Aorta (tissue), 5 donors: ENCODE measurements around the gene UBR4. TPM values are rescaled to one million over a fixed set of nuclear protein-coding genes. Genes with fewer than 3 reads are reported as not detected.

Experiments
- ATAC-seq: fragments of 200-7000 bp; cut with Tn5 transposase; one replicate; pipeline ENCODE4 v1.9.1; 2022; ENCODE audit warnings: moderate library complexity; ENCODE audit not compliant: low FRiP score
- DNase-seq, 2 donors: peaks; one replicate each; pipeline ENCODE4 v3.0.0-alpha.2; 2020
- H3K27ac ChIP-seq, 2 donors: one replicate each; pipeline ENCODE4 v1.5.1; 2013; ENCODE audit warnings: low read length in 2 of 2, mild to moderate bottlenecking in 2 of 2, moderate library complexity in 2 of 2, control low read depth in 1 of 2, inconsistent platforms in 1 of 2, low read depth in 1 of 2
- H3K27me3 ChIP-seq, 2 donors: one replicate each; pipeline ENCODE4 v1.6.1; 2013; ENCODE audit warnings: control low read depth in 1 of 2, low read length in 1 of 2, mild to moderate bottlenecking in 1 of 2, moderate library complexity in 1 of 2; ENCODE audit not compliant: insufficient read depth in 2 of 2, control insufficient read depth in 1 of 2
- H3K36me3 ChIP-seq, 2 donors: one replicate each; pipeline ENCODE4 v1.6.1; 2013; ENCODE audit warnings: control low read depth in 1 of 2, low read length in 1 of 2, mild to moderate bottlenecking in 1 of 2; ENCODE audit not compliant: insufficient read depth in 2 of 2, control insufficient read depth in 1 of 2
- H3K4me1 ChIP-seq, 2 donors: one replicate each; pipeline ENCODE4 v1.6.1; 2013; ENCODE audit warnings: low read length in 2 of 2, control low read depth in 1 of 2, mild to moderate bottlenecking in 1 of 2, moderate library complexity in 1 of 2; ENCODE audit not compliant: insufficient read depth in 2 of 2, control insufficient read depth in 1 of 2
- H3K4me3 ChIP-seq, 2 donors: one replicate each; pipeline ENCODE4 v1.5.1; 2013; ENCODE audit warnings: low read length in 2 of 2, control low read depth in 1 of 2, mild to moderate bottlenecking in 1 of 2
- H3K9me3 ChIP-seq: one replicate; pipeline ENCODE4 v1.6.1; 2013; ENCODE audit warnings: mild to moderate bottlenecking, low read length; ENCODE audit not compliant: control insufficient read depth
- WGBS, 2 donors: extraction: QIAGEN DNeasy Blood & Tissue Kit; methylation state at CpG; one replicate each; pipeline ENCODE4 v1.1.7; 2013; 5-methylcytosine and 5-hydroxymethylcytosine counted together
- intact Hi-C, 2 donors: fragments of 100-400 bp; cut with DNase I; formaldehyde crosslinking; loops; one replicate each; pipeline versions ENCODE4 v1.14.2 to v1.15.0; 2022
- polyA plus RNA-seq, 2 donors: library from polyadenylated mRNA; stranded (reverse); fragments of 200-250 nt; gene quantifications; one replicate each; pipeline ENCODE4 v1.2.3, GENCODE V29; 2013
- total RNA-seq, 2 donors: library from RNA; stranded (reverse); fragmentation: NEBNext Ultra II Directional; extraction: Animal tissue kit (Norgen Biotek cat#: 25700); gene quantifications; one replicate each; pipeline ENCODE4 v1.2.1, GENCODE V29; 2021
- donor health status: healthy with polysubstance abuse.
- donor health status: Bipolar disorder and iron deficiency.
- donor health status: DM: no; HTN: no; CAD: no.
- donor health status: DM: no; HTN: no; CAD: no.
- donor health status: DM: yes; HTN: yes; CAD: no.

The UBR4 gene
- total and polyA plus RNA-seq, 4 donors, result 16.4 to 293 (median 187) TPM

DNA sequence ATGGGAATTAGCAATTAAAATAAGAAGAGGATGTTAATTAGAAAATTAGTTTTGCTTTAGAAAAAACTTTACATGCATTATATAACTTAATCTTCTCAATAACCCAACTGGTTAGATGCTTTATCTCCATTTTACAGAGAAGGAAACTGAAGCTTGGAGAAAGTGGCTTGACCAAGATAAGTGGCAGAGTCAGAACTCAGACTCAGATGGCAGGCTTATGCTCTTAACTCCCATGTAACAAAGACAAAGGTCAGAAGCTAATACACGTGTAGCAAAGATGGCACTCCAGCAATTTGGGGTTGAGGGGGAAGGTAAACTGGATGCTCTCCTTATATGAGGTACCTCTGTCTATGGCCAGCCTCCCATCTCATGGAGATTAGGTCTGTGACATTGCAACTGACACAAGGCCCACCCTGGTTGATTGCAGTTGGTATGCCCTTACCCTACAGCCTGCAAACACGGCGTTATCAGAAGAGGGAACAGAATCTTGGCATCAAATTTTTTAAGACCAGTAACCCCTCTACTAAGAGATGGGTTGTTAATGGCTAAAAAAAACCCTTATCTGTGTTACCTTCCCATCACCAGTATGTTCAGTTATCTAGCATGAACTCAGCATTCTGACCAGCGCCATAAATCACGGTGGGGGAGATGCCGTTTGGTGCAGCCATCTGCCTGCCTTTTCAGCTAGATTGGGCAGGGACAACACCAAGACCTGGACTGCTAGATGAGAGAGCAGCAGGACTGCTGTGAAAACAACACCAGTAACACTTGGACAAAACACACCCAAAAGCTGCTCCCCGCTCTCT, 97.0 kb downstream of the UBR4 start:
- Histone ChIP-seq H3K9me3 (no peaks in the 10 kb centered on the region), H3K36me3 (peaks cover 19 to 39% of the 10 kb centered on the region in 2 donors), H3K4me1 (no peaks in the 10 kb centered on the region), H3K4me3 (no peak overlapping the region), H3K27ac (no peak overlapping the region), H3K27me3 (no peaks in the 10 kb centered on the region)
- DNase-seq (no peak), ATAC-seq (no peak)
- intact Hi-C loops, result no loop called here
- 78 to 80% methylated on average over 7 of the region's 7 CpGs for WGBS, 2 donors

DNA sequence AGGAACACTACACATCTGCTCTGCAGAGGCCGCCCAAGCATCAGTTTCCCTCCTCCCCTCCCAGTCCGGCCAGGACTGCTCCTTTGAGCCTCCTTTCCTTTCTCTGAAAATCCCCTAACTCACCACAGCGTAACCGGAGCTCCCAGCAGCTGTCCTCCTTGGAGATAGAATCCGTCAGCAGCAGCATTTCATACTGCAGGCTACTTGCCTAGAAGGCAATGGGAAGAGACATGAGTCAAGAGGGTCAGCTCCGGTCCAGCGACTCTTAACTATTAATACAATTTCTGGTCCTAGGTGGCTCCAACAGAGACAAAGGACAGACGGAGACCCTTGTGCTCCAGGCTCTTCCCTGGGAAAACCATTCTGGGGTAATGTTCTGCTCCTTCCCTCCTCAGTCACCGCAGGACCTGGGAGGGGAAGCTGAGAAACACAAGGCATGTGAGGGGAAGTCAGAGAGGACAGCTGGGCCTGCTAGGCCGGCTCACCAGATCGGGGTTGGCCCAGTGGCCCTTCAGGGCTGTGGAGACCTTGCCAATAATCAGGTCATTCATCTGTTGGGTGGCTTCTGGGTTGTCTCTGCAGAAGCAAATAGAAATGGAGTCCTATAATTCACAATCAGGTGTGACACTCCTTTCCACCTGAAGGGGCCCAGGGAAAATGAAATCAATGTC, 99.7 kb downstream of the UBR4 start:
- ATAC-seq (no peak), DNase-seq (no peak)
- H3K27ac ChIP-seq, result no peak overlapping the region
- peaks cover 12 to 39% of the 10 kb centered on the region in 2 donors for H3K36me3 ChIP-seq
- 91 to 92% methylated on average over 11 of the region's 11 CpGs for WGBS, 2 donors
- no peaks in the 10 kb centered on the region for H3K4me1 ChIP-seq
- H3K9me3 ChIP-seq, result no peaks in the 10 kb centered on the region
- no peak overlapping the region for H3K4me3 ChIP-seq
- H3K27me3 ChIP-seq, result no peaks in the 10 kb centered on the region
- intact Hi-C loops, result no loop called here

DNA sequence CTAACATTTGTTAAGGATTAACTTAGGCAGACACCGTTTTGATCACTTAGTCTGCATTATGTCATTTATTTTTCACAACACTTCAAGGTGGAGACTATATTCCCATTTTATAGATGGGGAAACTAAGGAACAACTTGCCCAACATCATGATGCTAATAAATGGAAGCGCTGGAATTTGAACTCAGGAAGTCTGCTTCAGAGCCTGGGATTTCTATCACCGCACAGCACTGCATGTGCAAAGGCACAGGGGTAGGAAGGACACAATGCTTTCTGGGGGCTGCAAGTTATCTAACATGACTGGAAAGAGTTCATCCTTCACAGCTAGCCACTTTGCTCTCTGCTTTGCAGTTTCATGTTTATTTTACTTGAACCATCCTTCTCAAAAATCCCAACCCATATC, 100.5 kb downstream of the UBR4 start:
- Histone ChIP-seq H3K4me3 (no peak overlapping the region), H3K36me3 (peaks cover 18 to 45% of the 10 kb centered on the region in 2 donors)
- 84 to 91% methylated on average over 3 of the region's 3 CpGs for WGBS, 2 donors

DNA sequence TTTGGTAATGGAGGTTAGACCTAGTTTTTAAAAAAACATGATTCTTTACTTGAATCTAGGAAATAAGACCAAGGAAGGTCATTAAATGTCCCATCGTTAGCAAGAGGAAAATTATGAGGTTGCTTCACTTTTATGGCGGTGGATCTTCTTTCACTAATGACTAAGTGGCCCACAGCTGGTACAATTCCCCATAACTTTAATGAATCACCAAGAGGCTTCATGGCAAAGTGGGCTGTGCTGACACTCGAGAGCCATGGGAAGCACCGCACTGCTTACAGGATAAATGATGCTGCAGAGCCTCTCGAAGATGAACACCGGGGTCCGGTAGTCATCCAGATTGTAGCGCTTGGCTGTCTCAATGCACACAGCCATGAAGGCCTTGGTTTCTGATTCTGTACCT, 108.8 kb downstream of the UBR4 start:
- intact Hi-C loops, result no loop called here
- peaks cover 36 to 40% of the 10 kb centered on the region in 2 donors for H3K36me3 ChIP-seq

More for the DNA sequence above, 100.5 kb downstream of the UBR4 start:
- no peaks in the 10 kb centered on the region for H3K4me1 ChIP-seq
- no peak overlapping the region for H3K27ac ChIP-seq
- no peak for DNase-seq
- intact Hi-C loops, result no loop called here
- no peaks in the 10 kb centered on the region for H3K27me3 ChIP-seq
- no peaks in the 10 kb centered on the region for H3K9me3 ChIP-seq
- no peak for ATAC-seq

DNA sequence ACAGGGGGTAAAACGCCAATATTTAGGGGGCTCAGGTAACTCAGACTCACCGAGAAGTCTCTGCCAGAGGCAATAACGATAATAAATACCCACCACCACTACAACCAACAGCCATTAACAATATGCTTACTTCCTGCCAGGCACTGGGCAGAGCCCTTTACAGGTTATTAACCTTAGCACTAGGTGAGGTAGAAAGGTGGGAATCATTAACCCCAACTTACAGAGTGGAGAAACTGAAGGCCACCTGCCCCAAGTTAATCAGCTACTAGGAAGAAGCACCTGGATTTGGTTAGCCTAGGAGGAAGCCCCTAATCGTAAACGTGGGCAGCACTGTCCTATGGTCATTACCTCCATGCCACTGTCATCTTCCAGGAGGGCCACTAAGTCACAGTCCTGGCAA, 110.0 kb downstream of the UBR4 start:
- no peak for DNase-seq
- no peaks in the 10 kb centered on the region for H3K9me3 ChIP-seq
- H3K27ac ChIP-seq, result no peak overlapping the region
- H3K4me1 ChIP-seq, result no peaks in the 10 kb centered on the region
- ATAC-seq, result no peak
- no peaks in the 10 kb centered on the region for H3K27me3 ChIP-seq
- WGBS, 2 donors, result 94% methylated on average over 5 of the region's 5 CpGs
- intact Hi-C loops, result no loop called here
- peaks cover 35 to 37% of the 10 kb centered on the region in 2 donors for H3K36me3 ChIP-seq
- H3K4me3 ChIP-seq, result no peak overlapping the region

More for the DNA sequence above, 108.8 kb downstream of the UBR4 start:
- WGBS, 2 donors, result 91 to 94% methylated on average over 8 of the region's 8 CpGs
- ATAC-seq (no peak), DNase-seq (no peak)
- H3K27ac ChIP-seq, result no peak overlapping the region
- no peaks in the 10 kb centered on the region for H3K9me3 ChIP-seq
- no peaks in the 10 kb centered on the region for H3K27me3 ChIP-seq
- H3K4me1 ChIP-seq, result no peaks in the 10 kb centered on the region
- no peak overlapping the region for H3K4me3 ChIP-seq

DNA sequence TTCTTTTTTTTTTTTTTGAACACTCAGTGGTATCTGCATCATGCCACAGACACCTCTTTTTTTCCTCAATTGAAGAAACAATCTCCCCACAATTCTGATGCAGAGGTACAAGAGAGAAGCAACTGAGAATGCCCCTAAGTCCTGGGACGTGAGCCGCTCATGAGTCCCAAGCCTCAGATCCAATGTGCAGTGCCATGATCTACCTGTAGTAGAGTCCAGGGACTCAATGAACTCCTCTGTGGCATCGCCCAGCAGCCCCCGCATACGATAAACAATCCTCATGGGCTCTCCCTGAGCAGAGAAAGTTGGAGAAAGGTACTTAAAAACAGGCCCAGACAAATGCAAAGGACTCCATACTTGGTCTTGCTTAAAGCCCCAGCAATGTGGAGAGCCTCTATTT, 113.1 kb downstream of the UBR4 start:
- Histone ChIP-seq H3K36me3 (peaks cover 27 to 33% of the 10 kb centered on the region in 2 donors), H3K27ac (no peak overlapping the region), H3K4me3 (no peak overlapping the region), H3K4me1 (no peaks in the 10 kb centered on the region), H3K9me3 (no peaks in the 10 kb centered on the region), H3K27me3 (no peaks in the 10 kb centered on the region)
- 88% methylated on average over 5 of the region's 5 CpGs for WGBS, 2 donors
- DNase-seq (no peak), ATAC-seq (no peak)
- intact Hi-C loops, result no loop called here

DNA sequence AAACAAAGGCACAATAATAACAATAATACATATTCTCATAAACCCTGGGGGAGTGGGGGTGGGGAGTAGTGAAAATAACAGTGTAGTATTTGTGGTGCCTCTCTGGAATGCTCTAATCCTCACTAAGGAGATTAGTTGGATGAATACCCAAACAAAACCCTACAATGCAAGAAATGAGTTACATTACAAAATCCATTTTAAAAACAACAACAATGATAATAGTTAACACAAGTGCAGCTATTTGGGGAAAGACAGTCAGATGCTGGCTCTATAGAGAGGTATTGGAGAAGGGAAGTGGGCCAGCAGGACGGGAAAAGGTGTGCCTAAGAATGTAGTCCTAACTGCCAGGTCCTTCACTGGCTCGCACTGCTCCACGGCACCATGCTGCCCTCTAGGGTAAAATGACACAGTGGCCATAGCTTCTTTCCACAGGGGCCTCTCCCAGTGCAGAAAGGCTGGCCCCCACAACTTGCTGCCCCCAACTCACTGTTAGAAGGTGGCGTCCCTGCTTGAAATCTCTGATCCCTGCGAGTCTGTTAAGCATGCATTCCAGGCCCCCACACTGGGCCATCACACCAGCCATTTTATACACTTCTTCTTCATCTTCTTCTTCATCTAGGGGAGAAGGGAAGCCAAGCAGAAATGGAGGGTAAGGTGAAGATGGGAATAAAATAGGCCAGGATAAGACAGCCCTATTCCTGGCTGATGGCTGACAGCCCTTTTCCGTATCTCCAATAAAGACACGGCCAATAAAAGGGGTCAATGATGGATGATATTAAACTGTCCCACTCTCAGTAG, 113.8 kb downstream of the UBR4 start:
- intact Hi-C loops, result no loop called here
- no peaks in the 10 kb centered on the region for H3K4me1 ChIP-seq

DNA sequence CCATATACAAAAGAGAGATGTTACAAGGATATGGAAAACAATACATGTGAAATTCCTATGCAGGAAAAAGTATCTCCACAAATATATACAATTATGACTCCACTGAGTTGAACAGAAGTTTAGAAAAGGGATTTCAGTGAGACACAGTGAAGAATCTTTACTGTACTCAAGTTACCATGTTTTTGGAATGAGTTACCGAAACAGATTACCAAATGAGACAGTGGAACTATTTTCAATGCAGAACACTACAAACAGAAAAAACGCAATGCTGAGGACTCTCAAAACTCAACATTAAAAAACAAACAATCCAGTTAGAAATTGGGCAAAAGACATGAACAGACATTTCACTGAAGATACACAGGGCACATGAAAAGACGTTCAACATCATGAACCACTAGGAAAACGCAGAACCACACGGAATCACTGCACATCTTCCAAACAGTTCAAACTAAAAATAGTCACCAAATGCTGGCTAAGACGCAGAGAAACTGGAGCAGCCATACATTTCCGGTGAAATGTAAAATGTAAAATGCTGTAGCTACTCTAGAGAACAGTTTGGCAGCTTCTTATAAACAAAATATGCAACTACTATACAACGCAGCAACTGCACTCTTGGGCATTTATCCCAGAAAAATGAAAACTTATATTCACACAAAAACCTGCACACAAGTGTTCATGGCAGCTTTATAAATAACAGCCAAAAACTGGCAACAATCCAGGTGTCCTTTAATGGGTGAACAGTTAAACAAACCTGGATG, 118.7 kb downstream of the UBR4 start:
- intact Hi-C loops, result loop anchor here (5.0 kb wide), 3 partner anchors 184 to 204 kb away; partner anchors contain the start of gene ALDH4A1 (in 1 of the 2)
- Histone ChIP-seq H3K36me3 (peaks cover 7 to 35% of the 10 kb centered on the region in 2 donors), H3K4me3 (no peak overlapping the region), H3K27ac (no peak overlapping the region), H3K9me3 (no peaks in the 10 kb centered on the region), H3K4me1 (no peaks in the 10 kb centered on the region), H3K27me3 (no peaks in the 10 kb centered on the region)
- ATAC-seq (no peak), DNase-seq (no peak)
- WGBS, 2 donors, result 13 to 14% methylated on average over 8 of the region's 8 CpGs

More for the DNA sequence above, 113.8 kb downstream of the UBR4 start:
- no peak for DNase-seq
- no peak overlapping the region for H3K27ac ChIP-seq
- no peak overlapping the region for H3K4me3 ChIP-seq
- 59 to 64% methylated on average over 7 of the region's 7 CpGs for WGBS, 2 donors
- no peaks in the 10 kb centered on the region for H3K9me3 ChIP-seq
- H3K36me3 ChIP-seq, result peaks cover 24 to 31% of the 10 kb centered on the region in 2 donors
- H3K27me3 ChIP-seq, result no peaks in the 10 kb centered on the region
- ATAC-seq, result peak; percentile 65
